ENCODE measurements around the gene RNH1. TPM values are rescaled to one million over a fixed set of nuclear protein-coding genes. Genes with fewer than 3 reads are reported as not detected.
"Not testable (repeated sequence)": the region's sequence is repeated elsewhere in the genome, so short reads cannot be mapped to it uniquely, and the experiment has no call there.

The RNH1 gene
- total and polyA plus RNA-seq, 10 of the 15 experiments (the other 5 are each of a cell fraction or from before 2014, with no cell fraction given) = 2.3 to 162 (median 72.1) TPM

DNA sequence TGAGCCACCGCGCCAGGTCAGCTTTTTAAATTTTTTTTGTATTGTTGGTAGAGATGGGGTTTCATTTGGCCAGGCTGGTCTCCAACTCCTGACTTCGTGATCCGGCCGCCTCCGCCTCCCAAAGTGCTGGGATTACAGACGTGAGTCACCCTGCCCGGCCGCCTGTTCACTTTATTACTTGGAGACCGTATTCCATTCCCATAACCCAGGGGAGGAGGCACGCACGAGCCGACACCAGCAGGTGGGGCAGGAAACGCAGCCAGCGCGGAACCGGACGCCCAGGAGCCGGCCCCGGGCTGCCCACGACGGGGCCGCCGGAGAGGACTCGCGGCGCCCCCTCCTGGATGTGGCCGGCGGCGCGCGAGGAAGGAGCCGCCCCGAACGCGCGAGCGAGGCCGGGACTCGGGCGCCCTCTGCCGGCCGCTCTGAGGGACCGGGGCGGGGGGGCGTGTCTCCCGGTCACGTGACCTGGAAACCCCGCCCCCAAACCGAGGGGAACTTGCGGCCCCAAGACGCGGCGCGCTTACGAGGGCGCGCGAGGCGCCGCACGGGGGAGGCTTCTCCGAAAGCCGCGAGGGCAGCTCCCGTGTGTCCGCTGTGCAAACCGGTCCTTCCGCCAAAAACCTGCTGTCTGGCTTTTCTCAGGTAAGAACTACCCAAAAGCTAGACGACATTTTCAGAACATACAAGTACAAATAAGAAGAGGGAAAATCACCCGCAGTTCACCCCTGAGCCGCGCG, 11.6 kb upstream of the RNH1 start (continued):
- 0 out of 4 replicates have a peak, but pooled peaks of 1 of the 2 experiments have one; percentile 20 for TF ChIP-seq SRF (IDR thresholded peaks at IDR 0.05; ENCODE audit: low read depth in 2 of 2, low read length in 2 of 2)
- TF ChIP-seq USF1 (IDR thresholded peaks at IDR 0.05; ENCODE audit: borderline replicate concordance, extremely low read length, insufficient read depth, low read depth, low read length) = peak; percentile 92
- TF ChIP-seq SP1 (IDR thresholded peaks at IDR 0.05; ENCODE audit: low read depth, low read length) = peak; percentile 78
- TF ChIP-seq SMC3 (IDR thresholded peaks at IDR 0.05; ENCODE audit: borderline replicate concordance, low read length) = peak; percentile 63; the same call in 1 of the 2 replicates
- no peak for TF ChIP-seq TCF12 (IDR thresholded peaks at IDR 0.05; ENCODE audit: low read depth, low read length)

DNA sequence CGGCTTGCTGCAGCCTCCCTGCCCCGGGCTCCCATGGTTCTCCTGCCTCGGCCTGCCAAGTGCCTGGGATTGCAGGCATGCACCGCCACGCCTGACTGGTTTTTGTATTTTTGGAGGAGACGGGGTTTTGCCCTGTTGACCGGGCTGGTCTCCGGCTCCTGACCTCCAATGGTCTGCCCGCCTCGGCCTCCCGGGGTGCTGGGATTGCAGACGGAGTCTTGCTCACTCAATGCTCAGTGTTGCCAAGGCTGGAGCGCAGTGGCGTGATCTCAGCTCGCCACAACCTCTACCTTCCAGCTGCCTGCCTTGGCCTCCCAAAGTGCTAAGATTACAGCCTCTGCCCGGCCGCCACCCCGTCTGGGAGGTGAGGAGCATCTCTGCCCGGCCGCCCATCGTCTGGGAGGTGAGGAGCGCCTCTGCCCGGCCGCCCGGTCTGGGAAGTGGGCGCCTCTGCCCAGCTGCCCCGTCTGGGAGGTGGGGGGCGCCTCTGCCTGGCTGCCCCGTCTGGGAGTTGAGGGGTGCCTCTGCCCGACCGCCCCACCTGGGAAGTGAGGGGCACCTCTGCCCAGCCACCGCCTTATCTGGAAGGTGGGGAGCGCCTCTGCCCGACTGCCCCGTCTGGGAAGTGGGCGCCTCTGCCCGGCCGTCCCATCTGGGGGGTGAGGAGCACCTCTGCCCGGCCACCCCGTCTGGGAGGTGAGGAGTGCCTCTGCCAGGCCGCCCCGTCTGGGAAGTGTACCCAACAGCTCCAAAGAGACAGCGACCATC, 10.1 kb upstream of the RNH1 start:
- in situ Hi-C loops (cut with MboI); POLR2A ChIA-PET: not testable (repeated sequence)

More for the DNA sequence above, 10.1 kb upstream of the RNH1 start:
- RAD21 ChIA-PET (ENCODE audit: unreplicated experiment); FAIRE-seq; H3K4me1 ChIP-seq (ENCODE audit: control insufficient read depth, insufficient read depth, low read length); H3K9ac ChIP-seq (ENCODE audit: control insufficient read depth, insufficient read depth, low read length); intact Hi-C loops (cut with micrococcal nuclease; ENCODE audit: unreplicated experiment); H3K36me3 ChIP-seq (ENCODE audit: control insufficient read depth in 2 of 2, insufficient read depth in 2 of 2, low read length in 1 of 2); H3K79me2 ChIP-seq (ENCODE audit: control insufficient read depth, insufficient read depth, low read length); BruUV-seq (replicated peaks); H3K27me3 ChIP-seq (replicated peaks in 1 of 2; ENCODE audit: control insufficient read depth in 2 of 2, insufficient read depth in 2 of 2, low read length in 1 of 2); H2AFZ ChIP-seq (ENCODE audit: control insufficient read depth, low read depth, low read length); CTCF ChIA-PET; ATAC-seq; H3K4me3 ChIP-seq; H4K20me1 ChIP-seq (ENCODE audit: control insufficient read depth, insufficient read depth); H3K27ac ChIP-seq (ENCODE audit: control insufficient read depth, insufficient read depth); H3K4me2 ChIP-seq (ENCODE audit: control insufficient read depth, insufficient read depth); H3K9me3 ChIP-seq (replicated peaks; ENCODE audit: control insufficient read depth, insufficient read depth, low read length); DNase-seq (ENCODE audit: low read depth, low spot score): not testable (repeated sequence)
- SMC1A ChIA-PET (ENCODE audit: uncharacterized antibody, unreplicated experiment) = interaction anchor here (0.6 kb wide), 1 partner anchor 309 kb away, joined by 3 read pairs; no protein-coding TSS in a partner anchor
- WGBS (ENCODE audit: insufficient coverage, insufficient replicate concordance, low lambda C conversion rate, missing lambda C conversion rate) = 94% methylated on average over 43 of the region's 43 CpGs
